NCI-H524 treated with DMSO at 0.1 percent for 48 hours (cell line): ENCODE data around the gene GRN.
"Not testable (repeated sequence)": the region's sequence is repeated elsewhere in the genome, so short reads cannot be mapped to it uniquely, and the experiment has no call there.

Experiments used
- DNase-seq: peaks from one replicate; lab custom pipeline; 2025; lab: John Stamatoyannopoulos, UW

GRN gene

GRCh38 chr17:44383363-44383762, 38.3 kb downstream of the GRN start:
- DNase-seq: no peak

DNA sequence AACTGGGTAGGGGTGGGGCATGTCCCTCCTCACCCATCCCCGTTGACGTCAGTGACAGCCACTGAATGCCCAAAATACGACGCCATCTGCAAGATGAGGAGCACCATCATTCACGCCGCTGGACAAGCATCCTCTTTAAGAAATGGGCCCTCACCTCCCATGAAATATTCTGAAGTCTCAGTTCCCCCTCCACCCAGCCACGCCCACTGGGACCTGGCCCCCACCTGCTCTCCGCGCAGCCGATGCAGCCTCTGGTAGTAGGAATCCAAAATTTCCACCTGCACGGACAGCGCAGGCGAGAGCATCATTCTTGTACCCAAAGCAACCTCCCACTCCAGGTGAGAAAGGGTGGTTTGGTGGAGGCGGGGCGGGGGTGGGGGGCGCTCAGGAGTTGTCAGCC, 38.8 kb downstream of the GRN start:
- no peak for DNase-seq

DNA sequence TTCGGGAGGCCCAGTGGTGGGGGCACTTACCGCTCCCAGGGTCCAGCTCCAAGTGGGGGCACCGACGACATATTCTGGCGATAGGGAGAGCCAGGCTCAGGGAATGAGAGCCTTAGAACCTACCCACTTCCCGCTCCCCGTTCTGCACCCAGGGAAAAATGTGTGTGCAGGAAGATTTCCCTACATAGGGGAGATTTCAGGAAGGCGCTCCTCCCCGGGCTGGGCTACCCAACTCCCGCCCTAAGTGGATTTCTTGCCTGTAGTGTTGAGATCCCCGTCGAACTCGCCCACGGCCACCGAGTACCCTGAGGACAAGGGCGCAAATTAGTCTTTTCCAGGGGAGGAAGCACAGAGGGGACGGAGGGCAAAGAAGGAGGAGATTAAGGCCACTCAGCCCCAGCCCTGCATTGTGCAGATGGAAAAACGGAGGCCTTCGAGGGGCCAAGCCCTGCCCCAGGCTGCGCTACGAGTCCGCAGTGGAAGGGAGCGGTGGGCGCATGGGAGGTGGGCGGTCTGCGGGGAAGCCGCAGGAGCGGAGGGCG, 39.2 kb downstream of the GRN start:
- no peak for DNase-seq

- DNase-seq: no peak
Measured at GRCh38 chr17:44384823-44385286, 39.8 kb downstream of the GRN start.

DNA sequence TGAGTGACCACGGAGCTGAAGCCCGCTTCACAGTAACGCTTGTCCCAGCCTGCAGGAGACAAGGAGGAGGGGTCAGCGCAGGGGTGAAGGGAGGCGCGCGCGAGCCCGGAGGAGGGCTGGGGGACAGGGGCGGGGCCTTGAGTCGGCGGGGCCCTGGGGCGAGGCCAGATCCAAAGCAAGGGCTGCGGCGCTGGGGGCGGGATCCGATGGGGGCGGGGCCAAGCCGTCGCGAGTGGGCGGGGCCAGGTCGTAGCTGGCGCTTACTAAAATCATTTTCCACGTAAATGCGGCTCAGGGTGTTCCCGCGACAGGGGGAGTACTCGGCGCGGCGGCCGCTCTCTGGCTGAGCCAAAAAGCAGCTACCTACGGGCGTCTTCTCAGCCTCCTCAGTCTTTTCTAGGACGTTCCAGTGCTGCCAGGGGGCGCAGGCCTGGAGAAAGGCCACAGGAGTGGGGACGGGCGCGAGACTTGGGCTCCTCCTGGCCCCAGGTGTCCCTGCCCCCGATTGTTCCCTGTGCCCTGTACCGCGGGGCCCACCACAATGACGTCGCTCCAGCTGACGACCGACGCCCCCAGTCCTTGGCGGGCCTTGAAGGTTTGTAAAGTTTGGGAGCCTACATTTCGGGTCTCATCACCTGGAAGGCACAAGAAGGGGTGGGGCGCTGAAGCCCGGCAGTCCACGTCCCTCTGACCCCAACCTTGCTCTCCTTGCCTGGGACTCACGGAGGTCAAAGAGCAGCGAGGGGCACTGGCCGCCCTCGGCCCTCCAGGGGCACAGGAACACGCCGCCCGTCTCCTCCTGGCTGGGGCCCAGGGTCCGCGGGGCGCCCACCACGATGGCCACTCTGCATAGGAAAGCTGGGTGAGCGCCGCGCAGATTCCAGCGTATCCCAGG, 40.4 kb downstream of the GRN start:
- peak; percentile 68 for DNase-seq

GRCh38 chr17:44386182-44386525, 41.1 kb downstream of the GRN start:
- DNase-seq: no peak

DNA sequence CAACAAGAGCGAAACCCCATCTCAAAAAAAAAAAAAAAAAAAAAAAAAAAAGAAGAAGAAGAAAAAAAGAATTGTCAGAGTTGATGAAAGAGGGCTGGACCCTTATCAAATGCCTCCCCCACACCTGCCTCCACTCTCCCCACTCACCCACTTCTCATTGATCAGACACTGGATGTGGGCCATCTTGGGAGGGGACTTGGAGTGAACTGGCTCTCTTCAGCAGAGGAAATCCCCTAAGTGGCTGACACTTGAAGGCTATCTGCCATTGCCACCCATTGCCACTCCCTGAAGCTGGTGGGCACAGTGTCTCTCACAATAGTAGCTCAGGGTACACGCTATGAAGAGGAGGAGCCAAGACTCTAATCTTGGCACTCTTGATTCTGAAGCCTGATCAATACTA, 42.7 kb downstream of the GRN start:
- DNase-seq: no peak

DNA sequence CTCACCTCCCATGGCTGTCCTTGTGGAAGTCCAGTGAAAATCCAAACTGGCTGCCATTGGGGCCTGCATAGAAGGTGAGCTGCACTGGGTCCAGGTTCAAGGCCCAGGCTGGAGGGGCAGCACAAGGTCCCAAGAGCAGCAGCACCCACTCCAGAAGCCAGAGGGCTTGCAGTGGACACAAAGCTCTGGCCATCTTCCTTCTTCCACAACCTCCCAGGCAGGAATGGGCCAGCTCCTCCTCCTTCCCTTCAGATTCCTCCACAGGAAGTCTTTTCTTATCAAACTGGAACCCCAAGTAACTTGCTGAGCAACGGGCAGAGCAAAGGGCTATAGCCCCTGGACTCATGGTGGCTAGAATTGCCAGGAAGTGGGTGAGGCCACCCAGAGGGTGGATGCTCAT, 44.2 kb downstream of the GRN start, which contains the start of gene ITGA2B:
TSS of gene ITGA2B (minus strand) at position 369 of the 400 bp plus-strand sequence. CDS start at position 193, 176 bp downstream.
- DNase-seq: no peak

- no peak for DNase-seq
Measured at GRCh38 chr17:44389723-44390202, 44.7 kb downstream of the GRN start.

DNA sequence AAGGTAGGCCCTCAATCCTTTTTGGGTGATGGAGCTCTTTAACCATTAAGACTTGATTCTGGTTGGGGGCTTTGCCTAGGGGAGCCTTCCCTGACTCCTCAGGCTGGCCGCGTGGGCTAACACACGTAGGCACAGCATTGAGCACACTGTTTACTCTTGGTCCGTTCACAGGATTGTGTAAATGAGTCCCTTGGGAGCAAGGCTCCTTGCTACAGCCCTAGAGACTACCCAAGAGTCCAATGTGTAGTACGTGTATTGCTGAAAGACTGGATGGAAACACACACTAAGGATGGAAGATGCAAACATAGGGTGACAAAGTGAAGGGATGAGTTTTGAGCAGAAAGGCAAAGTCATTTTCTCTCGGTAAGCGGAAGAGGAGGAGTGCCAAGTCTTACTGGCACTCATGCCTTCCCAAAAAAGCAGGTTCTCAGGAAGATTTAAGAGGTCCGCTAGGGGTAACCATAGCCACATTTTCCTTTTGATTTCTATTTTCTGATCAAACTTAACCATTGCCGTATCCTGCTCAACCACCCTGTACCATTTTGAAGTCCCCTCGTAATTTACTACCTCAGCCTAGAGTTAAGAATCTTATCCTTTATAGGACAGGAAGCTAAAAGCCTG, 45.3 kb downstream of the GRN start:
- DNase-seq: no peak

GRCh38 chr17:44394112-44394511, 49.0 kb downstream of the GRN start:
- not testable (repeated sequence) for DNase-seq

DNA sequence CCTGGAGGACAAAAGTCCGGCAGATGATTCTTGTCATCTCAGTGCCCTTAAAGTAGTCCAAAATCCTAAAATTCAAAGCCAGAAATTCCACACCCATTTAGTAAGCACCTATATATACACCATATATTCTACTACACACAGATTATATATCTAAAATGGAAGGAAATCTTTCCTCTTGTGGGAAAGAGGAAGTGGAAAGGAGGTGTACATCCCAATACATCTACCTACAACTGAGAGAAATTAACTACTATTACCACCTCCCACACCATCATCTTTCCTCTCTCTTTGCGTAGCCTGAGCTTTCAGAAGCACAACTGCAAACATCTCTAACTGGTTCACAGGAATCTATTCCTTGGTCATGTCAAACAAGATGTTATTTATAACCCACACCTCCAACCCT, 49.7 kb downstream of the GRN start:
- no peak for DNase-seq

DNA sequence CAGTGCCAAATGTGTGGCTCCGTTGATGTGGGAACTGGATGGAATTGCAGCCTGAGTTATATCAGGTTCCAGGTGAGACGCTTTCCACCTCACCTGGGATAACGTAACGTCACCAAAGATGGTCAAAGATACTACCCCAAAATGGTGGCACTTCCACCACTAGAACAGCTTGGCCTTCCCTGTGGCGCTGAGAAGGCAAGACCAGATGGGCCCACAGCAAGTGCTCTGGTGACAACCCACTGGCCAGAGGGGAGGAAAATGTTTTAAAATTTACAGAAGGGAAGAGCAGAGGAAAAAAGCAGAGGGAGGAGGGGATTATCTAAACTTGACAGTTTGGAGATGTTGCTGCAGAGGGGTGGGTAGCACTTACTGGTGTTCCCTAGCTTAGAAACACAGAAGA, 51.8 kb downstream of the GRN start:
- DNase-seq: no peak

GRCh38 chr17:44397479-44398440, 52.7 kb downstream of the GRN start:
- no peak for DNase-seq

- DNase-seq: no peak
Measured at GRCh38 chr17:44398692-44399691, 53.9 kb downstream of the GRN start.

- no peak for DNase-seq
Measured at GRCh38 chr17:44400226-44400847, 55.2 kb downstream of the GRN start.
